ENCODE results near the gene RBM39.

Gene RBM39

GRCh38 chr20:35661053-35661452 lies 81.0 kb downstream of the RBM39 start:
- TF ChIP-seq CTCF (IDR thresholded peaks at IDR 0.05; ENCODE audit: low read depth, low read length) = no peak
- in situ Hi-C loops (cut with HindIII; ENCODE audit: low sequenced_read_pairs) = no loop called here
- no peak overlapping the region for H3K4me3 ChIP-seq (ENCODE audit: low read depth, low read length)
- peak; percentile 10 for DNase-seq (ENCODE audit: low read depth, low spot score)

- no peak overlapping the region for H3K4me3 ChIP-seq (ENCODE audit: low read depth, low read length)
- TF ChIP-seq CTCF (IDR thresholded peaks at IDR 0.05; ENCODE audit: low read depth, low read length) = no peak
- DNase-seq (ENCODE audit: low read depth, low spot score) = no peak
- in situ Hi-C loops (cut with HindIII; ENCODE audit: low sequenced_read_pairs) = no loop called here
Observed at GRCh38 chr20:35660122-35660937, 81.7 kb downstream of the RBM39 start.

- no peak for TF ChIP-seq CTCF (IDR thresholded peaks at IDR 0.05; ENCODE audit: low read depth, low read length)
- H3K4me3 ChIP-seq (ENCODE audit: low read depth, low read length) = no peak overlapping the region
- no peak for DNase-seq (ENCODE audit: low read depth, low spot score)
- in situ Hi-C loops (cut with HindIII; ENCODE audit: low sequenced_read_pairs) = no loop called here
Observed at GRCh38 chr20:35657271-35657670, 84.8 kb downstream of the RBM39 start.

- DNase-seq (ENCODE audit: low read depth, low spot score) = no peak
- H3K4me3 ChIP-seq (ENCODE audit: low read depth, low read length) = no peak overlapping the region
- in situ Hi-C loops (cut with HindIII; ENCODE audit: low sequenced_read_pairs) = no loop called here
- no peak for TF ChIP-seq CTCF (IDR thresholded peaks at IDR 0.05; ENCODE audit: low read depth, low read length)
Observed at GRCh38 chr20:35654415-35654814, 87.6 kb downstream of the RBM39 start.

- in situ Hi-C loops (cut with HindIII; ENCODE audit: low sequenced_read_pairs) = no loop called here
- no peak for DNase-seq (ENCODE audit: low read depth, low spot score)
- no peak overlapping the region for H3K4me3 ChIP-seq (ENCODE audit: low read depth, low read length)
- TF ChIP-seq CTCF (IDR thresholded peaks at IDR 0.05; ENCODE audit: low read depth, low read length) = no peak
Observed at GRCh38 chr20:35653893-35654292, 88.2 kb downstream of the RBM39 start.
